GM12872 (cell line): ENCODE data around the gene POLD3.

Experiments
- TF ChIP-seq, protein P1 (sequence below): IDR thresholded peaks from 3 replicates; pipeline ENCODE4 v1.5.1; 2011; ENCODE audit warnings: low read depth, mild to moderate bottlenecking, low read length, moderate library complexity; ENCODE audit not compliant: insufficient read depth

Gene POLD3

DNA sequence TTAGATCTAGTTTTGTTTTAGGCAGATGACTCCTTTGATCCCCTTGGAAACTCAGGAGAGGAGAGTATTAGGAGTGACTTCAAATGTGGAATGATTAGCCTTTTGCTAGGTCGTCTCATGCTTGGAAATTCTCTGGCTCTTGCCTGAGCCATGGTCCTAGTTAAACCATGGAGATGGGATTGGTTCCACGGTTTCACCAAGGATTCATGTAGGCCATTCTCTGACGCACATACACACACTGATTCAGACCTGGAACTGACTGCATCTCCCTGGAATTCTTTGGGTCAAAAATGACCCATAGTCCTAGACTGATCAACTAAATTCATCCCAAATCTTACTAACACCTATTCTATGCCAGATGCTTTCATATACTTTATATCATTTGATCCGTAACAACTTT, 56.5 kb downstream of the POLD3 start:
- TF ChIP-seq, protein P1, sequence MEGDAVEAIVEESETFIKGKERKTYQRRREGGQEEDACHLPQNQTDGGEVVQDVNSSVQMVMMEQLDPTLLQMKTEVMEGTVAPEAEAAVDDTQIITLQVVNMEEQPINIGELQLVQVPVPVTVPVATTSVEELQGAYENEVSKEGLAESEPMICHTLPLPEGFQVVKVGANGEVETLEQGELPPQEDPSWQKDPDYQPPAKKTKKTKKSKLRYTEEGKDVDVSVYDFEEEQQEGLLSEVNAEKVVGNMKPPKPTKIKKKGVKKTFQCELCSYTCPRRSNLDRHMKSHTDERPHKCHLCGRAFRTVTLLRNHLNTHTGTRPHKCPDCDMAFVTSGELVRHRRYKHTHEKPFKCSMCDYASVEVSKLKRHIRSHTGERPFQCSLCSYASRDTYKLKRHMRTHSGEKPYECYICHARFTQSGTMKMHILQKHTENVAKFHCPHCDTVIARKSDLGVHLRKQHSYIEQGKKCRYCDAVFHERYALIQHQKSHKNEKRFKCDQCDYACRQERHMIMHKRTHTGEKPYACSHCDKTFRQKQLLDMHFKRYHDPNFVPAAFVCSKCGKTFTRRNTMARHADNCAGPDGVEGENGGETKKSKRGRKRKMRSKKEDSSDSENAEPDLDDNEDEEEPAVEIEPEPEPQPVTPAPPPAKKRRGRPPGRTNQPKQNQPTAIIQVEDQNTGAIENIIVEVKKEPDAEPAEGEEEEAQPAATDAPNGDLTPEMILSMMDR, result no peak

DNA sequence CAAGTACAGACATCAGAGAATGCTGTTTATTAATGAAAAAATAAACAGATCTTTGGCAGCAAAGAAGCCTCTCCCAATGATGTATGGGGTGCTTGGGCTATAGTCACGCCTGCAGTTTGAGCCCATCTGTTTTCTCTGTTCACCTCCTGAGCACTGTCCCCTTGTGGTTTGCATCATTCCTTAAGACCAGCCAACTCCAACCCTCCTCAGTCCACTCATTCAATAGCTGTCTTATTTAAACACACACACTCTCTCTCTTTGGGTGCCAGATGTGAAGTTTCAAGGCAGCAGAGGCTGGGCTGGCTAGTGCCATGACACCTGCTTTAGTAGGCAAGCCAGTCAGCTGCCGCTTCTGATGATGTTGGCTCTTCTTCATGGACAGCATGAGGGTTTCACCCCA, 58.1 kb downstream of the POLD3 start:
- TF ChIP-seq, protein P1, result no peak

- TF ChIP-seq, protein P1, result no peak
These were observed 62.6 kb downstream of the POLD3 start for GRCh38 chr11:74654976-74655375.

- TF ChIP-seq, protein P1, result no peak
These were observed 70.2 kb downstream of the POLD3 start for GRCh38 chr11:74662487-74663103.

DNA sequence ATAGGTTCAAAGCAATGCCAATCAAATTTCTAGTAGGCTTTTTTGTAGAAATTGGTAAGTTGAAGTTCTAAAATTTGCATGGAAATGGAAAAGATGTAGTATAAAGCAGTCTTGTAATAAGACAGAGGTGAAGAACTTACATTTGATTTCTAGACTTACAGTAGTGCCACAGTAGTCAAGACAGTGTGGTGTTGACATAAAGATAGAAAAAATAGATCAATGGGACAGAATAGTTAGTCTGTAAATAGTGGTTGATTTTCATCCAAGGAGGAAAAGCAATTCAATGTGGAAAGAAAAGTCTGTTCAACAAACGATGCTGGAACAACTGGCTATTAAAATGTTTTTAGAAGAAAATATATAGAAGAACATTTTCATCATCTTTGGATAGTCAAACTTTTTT, 70.9 kb downstream of the POLD3 start:
- TF ChIP-seq, protein P1, result no peak

- TF ChIP-seq, protein P1, result no peak
These were observed 77.1 kb downstream of the POLD3 start for GRCh38 chr11:74669211-74670160.

DNA sequence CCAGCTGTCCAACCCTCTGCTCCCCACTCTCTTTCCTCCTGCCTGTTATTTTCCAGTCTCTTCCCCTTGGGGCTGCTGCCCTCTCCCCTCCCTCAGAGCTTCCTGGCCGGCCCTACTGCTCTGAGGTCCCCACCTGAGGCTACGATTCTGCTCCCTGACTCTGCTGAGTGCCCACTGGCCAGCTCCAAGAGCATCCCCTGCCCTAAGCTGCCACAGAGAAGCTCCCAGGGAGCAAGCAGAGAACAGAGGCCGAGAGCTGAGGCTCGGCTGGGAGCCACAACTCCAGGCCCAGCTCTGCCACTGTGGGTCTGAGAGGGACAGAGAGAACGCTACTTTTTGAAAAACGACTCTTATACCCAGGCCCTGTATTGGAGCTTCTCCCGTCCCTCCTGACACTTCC, 77.8 kb downstream of the POLD3 start:
- TF ChIP-seq, protein P1, result no peak
